Epithelial cell of prostate (primary cell): ENCODE data around the gene ZFHX3.

Source experiments
- DNase-seq: peaks from one replicate; pipeline ENCODE4 v3.0.0-alpha.2; 2011; ENCODE audit warnings: low read depth, low spot score
- H3K27ac ChIP-seq: fragments of 450-650 bp; 2 replicates; pipeline ENCODE4 v1.5.1; 2017; ENCODE audit warnings: mild to moderate bottlenecking

Gene ZFHX3

GRCh38 chr16:73058221-73058615 is 10.3 kb upstream of the ZFHX3 start:
- peak overlapping the region; percentile 93 for H3K27ac ChIP-seq

GRCh38 chr16:73057291-73058210 is 9.6 kb upstream of the ZFHX3 start:
- H3K27ac ChIP-seq: peak overlapping the region; percentile 93
- DNase-seq: no peak

More at GRCh38 chr16:73058221-73058615, 10.3 kb upstream of the ZFHX3 start:
- DNase-seq: no peak

- H3K27ac ChIP-seq: peak overlapping the region; percentile 93
- no peak for DNase-seq
Observed at GRCh38 chr16:73056921-73057290, 9.0 kb upstream of the ZFHX3 start.

GRCh38 chr16:73056448-73056847 is 8.5 kb upstream of the ZFHX3 start:
- peak overlapping the region; percentile 93 for H3K27ac ChIP-seq
- no peak for DNase-seq

GRCh38 chr16:73054813-73055482 is 7.0 kb upstream of the ZFHX3 start:
- peak; percentile 64 for DNase-seq
- peak overlapping the region; percentile 93 for H3K27ac ChIP-seq

- peak overlapping the region; percentile 93 for H3K27ac ChIP-seq
- DNase-seq: no peak
Observed at GRCh38 chr16:73054498-73054812, 6.5 kb upstream of the ZFHX3 start.

- no peak for DNase-seq
- peak overlapping the region; percentile 93 for H3K27ac ChIP-seq
Observed at GRCh38 chr16:73054125-73054484, 6.2 kb upstream of the ZFHX3 start.

- DNase-seq: no peak
- H3K27ac ChIP-seq: peak overlapping the region; percentile 93
Observed at GRCh38 chr16:73053364-73054124, 5.6 kb upstream of the ZFHX3 start.

- DNase-seq: no peak
- peak overlapping the region; percentile 93 for H3K27ac ChIP-seq
Observed at GRCh38 chr16:73053038-73053363, 5.1 kb upstream of the ZFHX3 start.

GRCh38 chr16:73052576-73052975 is 4.6 kb upstream of the ZFHX3 start:
- DNase-seq: no peak

GRCh38 chr16:73051961-73052360 is 4.0 kb upstream of the ZFHX3 start:
- DNase-seq: no peak
- H3K27ac ChIP-seq: peak overlapping the region; percentile 87

More at GRCh38 chr16:73052576-73052975, 4.6 kb upstream of the ZFHX3 start:
- peak overlapping the region; percentile 93 for H3K27ac ChIP-seq

GRCh38 chr16:73051226-73051625 is 3.3 kb upstream of the ZFHX3 start:
- peak overlapping the region; percentile 87 for H3K27ac ChIP-seq
- no peak for DNase-seq

GRCh38 chr16:73050201-73051099 is 2.5 kb upstream of the ZFHX3 start:
- H3K27ac ChIP-seq: peak overlapping the region; percentile 87
- no peak for DNase-seq

GRCh38 chr16:73049511-73049910 is 1.6 kb upstream of the ZFHX3 start:
- H3K27ac ChIP-seq: peak overlapping the region; percentile 87
- DNase-seq: no peak

GRCh38 chr16:73049091-73049490 is 1.2 kb upstream of the ZFHX3 start:
- peak overlapping the region; percentile 87 for H3K27ac ChIP-seq

GRCh38 chr16:73048292-73049080 is 558 bp upstream of the ZFHX3 start:
- no peak for DNase-seq
- H3K27ac ChIP-seq: peak overlapping the region; percentile 87

More at GRCh38 chr16:73049091-73049490, 1.2 kb upstream of the ZFHX3 start:
- no peak for DNase-seq

GRCh38 chr16:73047221-73047535 is 750 bp downstream of the ZFHX3 start:
- peak overlapping the region; percentile 87 for H3K27ac ChIP-seq
- DNase-seq: no peak

- DNase-seq: no peak
- peak overlapping the region; percentile 87 for H3K27ac ChIP-seq
Observed at GRCh38 chr16:73046849-73047214, 1.1 kb downstream of the ZFHX3 start.

- peak overlapping the region; percentile 87 for H3K27ac ChIP-seq
Observed at GRCh38 chr16:73046202-73046848, 1.6 kb downstream of the ZFHX3 start.

More at GRCh38 chr16:73046202-73046848, 1.6 kb downstream of the ZFHX3 start:
- DNase-seq: no peak
